HG03457 (cell line): ENCODE data around the gene MPC1.

Source experiments
- ATAC-seq: cut with Tn5 transposase; IDR thresholded peaks from one replicate; pipeline ENCODE4 v1.9.1; 2021; ENCODE audit warnings: moderate number of reproducible peaks; ENCODE audit not compliant: unreplicated experiment

The MPC1 gene

DNA sequence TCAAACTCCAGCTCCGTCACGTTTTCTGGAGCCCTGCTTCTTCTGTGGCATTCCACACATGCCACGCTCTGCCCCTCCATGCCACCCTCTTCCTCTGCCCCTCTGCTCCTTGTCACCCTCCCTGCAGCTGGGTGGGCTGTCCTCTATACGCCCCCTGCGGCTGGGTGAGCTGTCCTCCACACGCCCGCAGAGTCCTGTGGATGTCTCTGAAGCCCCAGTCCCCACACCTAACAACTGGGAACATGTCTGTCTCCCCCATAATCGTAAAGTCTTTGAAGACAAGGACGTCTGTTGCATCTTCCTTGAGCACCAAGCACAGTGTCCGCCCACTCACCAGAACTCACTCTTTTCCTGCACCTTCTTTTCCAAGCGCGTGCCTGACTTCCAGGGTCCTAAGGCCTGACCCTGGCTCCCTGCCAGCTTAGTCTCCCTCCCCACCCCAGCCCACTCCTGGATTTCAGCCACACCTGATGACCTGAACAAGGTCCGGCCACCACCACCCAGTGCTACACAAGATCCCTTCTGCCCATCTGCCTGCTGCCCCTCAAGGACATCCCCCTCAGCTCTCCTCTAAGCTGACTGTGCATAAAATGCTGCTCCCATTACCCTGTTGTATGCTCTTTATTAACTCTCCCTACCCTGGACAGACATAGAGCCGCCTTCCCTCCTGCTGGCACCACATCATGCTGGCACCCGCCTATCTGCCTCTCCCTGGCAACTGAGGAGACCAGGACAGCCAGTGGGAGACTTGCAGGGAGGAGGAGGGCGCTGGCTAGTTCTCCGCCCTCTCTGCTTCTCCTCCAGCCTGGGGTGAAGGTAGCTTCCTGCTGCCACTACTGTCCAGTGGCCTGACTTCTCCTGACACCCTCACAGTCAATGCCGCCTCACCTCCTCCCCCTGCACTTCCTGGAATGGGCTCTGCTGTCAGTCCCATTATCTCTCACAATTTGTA, 63.8 kb downstream of the MPC1 start:
- ATAC-seq, result no peak

DNA sequence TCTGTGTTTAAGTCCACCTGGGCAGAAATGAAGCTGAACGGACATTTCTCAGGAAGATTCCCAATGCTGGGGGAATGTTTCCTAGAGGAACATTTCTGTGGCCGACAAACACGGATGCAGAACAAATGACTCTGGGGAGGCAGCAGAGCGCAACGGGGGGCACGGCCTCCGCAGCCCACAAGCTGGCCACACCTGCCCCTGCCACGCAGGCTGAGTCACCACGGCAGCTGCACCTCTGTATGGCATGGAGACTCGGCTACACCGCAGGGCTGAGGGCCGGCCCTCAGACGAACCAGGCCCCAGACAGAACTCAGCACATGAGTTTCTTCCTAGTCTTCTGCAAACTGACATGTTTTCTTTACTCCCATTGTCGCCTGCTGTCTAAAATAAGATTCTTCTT, 64.5 kb downstream of the MPC1 start:
- ATAC-seq, result no peak

- no peak for ATAC-seq
These were observed 65.2 kb downstream of the MPC1 start for GRCh38 chr6:166317261-166318212.

DNA sequence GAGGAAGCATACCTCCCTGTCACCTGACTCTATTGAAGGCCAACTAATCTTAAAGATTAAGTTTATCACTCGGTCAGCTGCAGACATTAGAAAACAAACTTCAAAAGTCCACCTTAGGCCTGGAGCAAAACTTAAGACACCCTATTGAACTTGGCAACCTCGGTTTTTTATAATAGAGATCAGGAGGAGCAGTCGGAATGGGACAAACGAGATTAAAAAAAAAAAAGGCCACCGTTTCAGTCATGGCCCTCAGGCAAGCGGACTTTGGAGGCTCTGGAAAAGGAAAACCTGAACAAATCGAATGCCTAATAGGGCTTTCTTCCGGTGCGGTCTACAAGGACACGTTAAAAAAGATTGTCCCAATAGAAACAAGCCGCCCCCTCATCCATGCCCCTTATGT, 67.3 kb downstream of the MPC1 start:
- no peak for ATAC-seq
